K562 (cell line): ENCODE results near the gene CSTPP1. TPM values are rescaled to one million over a fixed set of nuclear protein-coding genes. Genes with fewer than 3 reads are reported as not detected.

Experiments
- ATAC-seq: fragments of 200-7000 bp; cut with Tn5 transposase; 3 replicates; pipeline ENCODE4 v1.9.1; 2020; ENCODE audit warnings: moderate library complexity
- BruUV-seq: library from RNA; stranded (reverse); fragments of 400-500 nt; replicated peaks from 2 replicates; lab custom pipeline; 2021; lab: Mats Ljungman, UMichigan
- CTCF ChIA-PET: fragments of 300-600 bp; formaldehyde crosslinking; extraction: SDS; loops from one replicate; lab custom pipeline; 2021; ENCODE audit warnings: low intra/inter-chr PET ratio; lab: Yijun Ruan, JAX
- POLR2A ChIA-PET: fragments of 300-600, 350-650 bp; sonication (Branson Sonifier 250); formaldehyde crosslinking; extraction: SDS; loops from one replicate; lab custom pipeline; 2021; ENCODE audit warnings: antibody characterized with exemption, inconsistent platforms; lab: Yijun Ruan, JAX
- DNase-seq, 4 experiments: peaks; one replicate each; pipeline versions ENCODE4 v3.0.0 to v3.0.0-alpha.2; 2011 to 2018; ENCODE audit warnings: low spot score in 3 of 4, mixed read lengths in 3 of 4; ENCODE audit errors: extremely low read depth in 1 of 4
- FAIRE-seq: peaks from 2 replicates; lab custom pipeline; 2011; peaks lifted over from hg19 to GRCh38; lab: Jason Lieb, UNC
- H2AFZ ChIP-seq: 2 replicates; pipeline ENCODE4 v1.6.0; 2011; ENCODE audit warnings: low read depth, low read length, control low read depth, inconsistent platforms
- H3K27ac ChIP-seq: fragments of 200-600 bp; 3 replicates; pipeline ENCODE4 v1.8.0; 2011; ENCODE audit warnings: low read depth, mild to moderate bottlenecking, control low read depth, inconsistent platforms, low read length, moderate library complexity, mixed read lengths; ENCODE audit errors: extremely low read depth
- H3K27me3 ChIP-seq, 2 experiments: fragments of 300-600 bp in 1 of 2; 2 replicates in 1 of 2; 3 replicates in 1 of 2; pipeline versions ENCODE4 v1.6.0 to v1.8.0; 2011; ENCODE audit warnings: inconsistent platforms in 2 of 2, low read length in 2 of 2, mild to moderate bottlenecking in 1 of 2, mixed read lengths in 1 of 2, moderate library complexity in 1 of 2; ENCODE audit not compliant: control insufficient read depth in 2 of 2, insufficient read depth in 2 of 2
- H3K36me3 ChIP-seq: fragments of 300-600 bp; 3 replicates; pipeline ENCODE4 v1.8.0; 2011; ENCODE audit warnings: mild to moderate bottlenecking, low read length, inconsistent platforms; ENCODE audit not compliant: control insufficient read depth, insufficient read depth
- H3K4me1 ChIP-seq, 2 experiments: fragments of 200-600 bp in 1 of 2; replicated peaks in 1 of 2; 2 replicates in 1 of 2; 3 replicates in 1 of 2; pipeline versions ENCODE4 v1.5.1 to v1.8.0; 2011; ENCODE audit warnings: inconsistent platforms in 2 of 2, low read length in 2 of 2, mild to moderate bottlenecking in 1 of 2, mixed read lengths in 1 of 2, moderate library complexity in 1 of 2; ENCODE audit not compliant: control insufficient read depth in 2 of 2, insufficient read depth in 2 of 2
- H3K4me2 ChIP-seq: 2 replicates; pipeline ENCODE4 v1.6.1; 2011; ENCODE audit warnings: low read length, control low read depth, inconsistent platforms, mixed read lengths; ENCODE audit not compliant: insufficient read depth
- H3K4me3 ChIP-seq: fragments of 200-600 bp; sonication (generic), shearing (Covaris generic); 2 replicates; pipeline ENCODE4 v1.5.1; 2016; ENCODE audit warnings: control low read depth, inconsistent platforms
- H3K79me2 ChIP-seq: fragments of 200-600 bp; 3 replicates; pipeline ENCODE4 v1.8.0; 2011; ENCODE audit warnings: low read length, inconsistent platforms; ENCODE audit not compliant: control insufficient read depth, insufficient read depth
- H3K9ac ChIP-seq, 2 experiments: 2 replicates each; pipeline versions ENCODE4 v1.6.0 to v1.6.1; 2011; ENCODE audit warnings: low read depth in 2 of 2, low read length in 2 of 2, control low read depth in 1 of 2, inconsistent platforms in 1 of 2, mild to moderate bottlenecking in 1 of 2, mixed read lengths in 1 of 2; ENCODE audit not compliant: insufficient read depth in 1 of 2
- H3K9me1 ChIP-seq: one replicate; pipeline ENCODE4 v1.6.0; 2011; ENCODE audit warnings: inconsistent platforms, mild to moderate bottlenecking, low read length, moderate library complexity; ENCODE audit not compliant: control insufficient read depth, insufficient read depth
- H3K9me3 ChIP-seq: replicated peaks from 2 replicates; pipeline ENCODE4 v1.5.1; 2011; ENCODE audit warnings: low read depth, low read length, inconsistent platforms; ENCODE audit not compliant: control insufficient read depth, insufficient read depth
- H4K20me1 ChIP-seq: replicated peaks from 2 replicates; pipeline ENCODE4 v1.6.1; 2011; ENCODE audit warnings: low read length, inconsistent platforms, mixed read lengths; ENCODE audit not compliant: control insufficient read depth, insufficient read depth
- BACH1 ChIP-seq: fragments of 200-800 bp; sonication (Bioruptor generic); IDR thresholded peaks from 2 replicates; pipeline ENCODE4 v1.6.1; 2016; ENCODE audit warnings: missing genetic modification characterization, missing compliant biosample characterization
- CCAR2 ChIP-seq: fragments of 200-400 bp; formaldehyde crosslinking; IDR thresholded peaks from 2 replicates; pipeline ENCODE4 v1.6.1; 2017; ENCODE audit warnings: mild to moderate bottlenecking, low read depth, low read length
- EZH2 ChIP-seq: IDR thresholded peaks from 2 replicates; pipeline ENCODE4 v1.6.1; 2012; ENCODE audit warnings: low read depth, mild to moderate bottlenecking, inconsistent platforms, low read length, borderline replicate concordance
- HSF4 ChIP-seq: fragments of 250-450 bp; sonication (Bioruptor Pico); IDR thresholded peaks from 2 replicates; pipeline ENCODE4 v2.1.2; 2022; ENCODE audit warnings: mild to moderate bottlenecking, moderate library complexity, borderline replicate concordance
- MLX ChIP-seq, 2 experiments: fragments of 450-650 bp in 1 of 2; sonication (generic) in 1 of 2; formaldehyde crosslinking; conservative IDR thresholded peaks; 2 replicates each; pipeline versions ENCODE4 v1.4.0 to v1.8.1; 2020 to 2022; ENCODE audit warnings: mild to moderate bottlenecking in 1 of 2, missing genetic modification reagents in 1 of 2
- POLR2G ChIP-seq: fragments of 200-400 bp; formaldehyde crosslinking; IDR thresholded peaks from 2 replicates; pipeline ENCODE4 v1.6.1; 2017; ENCODE audit warnings: low read depth, mild to moderate bottlenecking, antibody characterized with exemption, low read length, moderate library complexity
- RREB1 ChIP-seq: fragments of 250-450 bp; sonication (Bioruptor Pico); IDR thresholded peaks from 2 replicates; pipeline ENCODE4 v1.4.0; 2020
- ZBTB43 ChIP-seq: sonication (generic); formaldehyde crosslinking; IDR thresholded peaks from 2 replicates; pipeline ENCODE4 v1.8.0; 2023; ENCODE audit warnings: mild to moderate bottlenecking, missing genetic modification reagents
- ZBTB8A ChIP-seq: fragments of 450-650 bp; IDR thresholded peaks from 2 replicates; pipeline ENCODE4 v1.6.1; 2018; ENCODE audit warnings: mild to moderate bottlenecking, moderate library complexity; ENCODE audit not compliant: partially characterized antibody
- ZEB2 ChIP-seq: fragments of 450-650 bp; IDR thresholded peaks from 2 replicates; pipeline ENCODE4 v1.6.1; 2016
- ZNF3 ChIP-seq: fragments of 250-450 bp; sonication (Bioruptor Pico); IDR thresholded peaks from 2 replicates; pipeline ENCODE4 v1.5.0; 2021; ENCODE audit warnings: mild to moderate bottlenecking, moderate library complexity
- ZNF584 ChIP-seq: fragments of 200-800 bp; sonication (Bioruptor generic); IDR thresholded peaks from 2 replicates; pipeline ENCODE4 v1.6.1; 2016; ENCODE audit warnings: low read depth, mild to moderate bottlenecking, missing genetic modification characterization, missing compliant biosample characterization
- ZNF707 ChIP-seq: fragments of 250-450 bp; sonication (Bioruptor Pico); conservative IDR thresholded peaks from 2 replicates; pipeline ENCODE4 v1.8.0; 2022; ENCODE audit warnings: inconsistent platforms, mild to moderate bottlenecking, moderate library complexity
- WGBS: fragments of 100-300 bp; shearing (Covaris generic); methylation state at CpG from one replicate; pipeline ENCODE4 v1.1.6; 2016; ENCODE audit warnings: low coverage, mixed read lengths; ENCODE audit not compliant: insufficient coverage; ENCODE audit errors: missing lambda C conversion rate; 5-methylcytosine and 5-hydroxymethylcytosine counted together
- in situ Hi-C: fragments of 300-500 bp; cut with MboI; formaldehyde crosslinking; loops from 4 replicates; pipeline ENCODE4 v1.15.0; 2018; ENCODE audit warnings: inconsistent platforms, mixed read lengths
- intact Hi-C: fragments of 100-400 bp; cut with micrococcal nuclease; formaldehyde crosslinking; loops from 2 replicates; pipeline ENCODE4 v1.14.2; 2022
- polyA plus RNA-seq, 8 experiments: library from polyadenylated mRNA; depleted of rRNA in 4 of 8; stranded (reverse) in 5 of 8; unstranded in 3 of 8; fragments of >200 nt; fragmentation: Nextera tagmentation in 2 of 8; fragmentation: Illumina TruSeq in 1 of 8; extraction: Ambion mirVana in 2 of 8; extraction: Trizol in 1 of 8; gene quantifications; 2 replicates each; pipeline versions ENCODE4 v1.2.1 to v1.2.3, GENCODE V29; 2011 to 2014; ENCODE audit warnings: inconsistent platforms in 1 of 8, missing spikeins in 1 of 8
- total RNA-seq, 7 experiments: library from RNA; depleted of rRNA in 6 of 7; stranded (reverse); fragments of >200 nt in 6 of 7; fragmentation: Illumina TruSeq in 2 of 7; extraction: Trizol in 2 of 7; gene quantifications; 2 replicates each; pipeline versions ENCODE4 v1.2.1 to v1.2.3, GENCODE V29; 2011 to 2021; ENCODE audit warnings: low replicate concordance in 1 of 7

Gene CSTPP1
- total and polyA plus RNA-seq, 9 of the 15 experiments (the other 6 are each of a cell fraction or from before 2014, with no cell fraction given): 6.5 to 17.8 (median 9.2) TPM

- peaks cover 0 to 8% of the 10 kb centered on the region in 2 experiments; a peak in 2 of 5 replicates for H3K4me1 ChIP-seq
- H3K9me1 ChIP-seq: no peaks in the 10 kb centered on the region
- DNase-seq (no peak), ATAC-seq (no peak), FAIRE-seq (no peak)
- POLR2A ChIA-PET: no interaction called here
- no peak overlapping the region for H3K27ac ChIP-seq
- peaks cover 9% of the 10 kb centered on the region; the same call in 1 of the 2 replicates for H4K20me1 ChIP-seq
- no peak overlapping the region for H3K4me2 ChIP-seq
- H3K79me2 ChIP-seq: no peaks in the 10 kb centered on the region
- H3K9ac ChIP-seq: peak overlapping the region in 1 of 2 experiments; percentile 26; a peak in 2 of 4 replicates
- intact Hi-C loops (no loop called here), in situ Hi-C loops (no loop called here)
- no peaks in the 10 kb centered on the region for H3K9me3 ChIP-seq
- no peak overlapping the region for H2AFZ ChIP-seq
- H3K27me3 ChIP-seq: peaks cover 20 to 54% of the 10 kb centered on the region in 2 experiments
- CTCF ChIA-PET: interaction anchor here (0.6 kb wide), 1 partner anchor 175 kb away, joined by 3 read pairs; no protein-coding TSS in a partner anchor
- H3K36me3 ChIP-seq: no peaks in the 10 kb centered on the region
- 35% methylated on average over 17 of the region's 17 CpGs for whole genome bisulfite sequencing
- no peak overlapping the region for H3K4me3 ChIP-seq
- no TSS peak for BruUV-seq
- TF ChIP-seq POLR2G (no peak), ZNF584 (no peak), ZEB2 (no peak), CCAR2 (no peak), RREB1 (CRISPR knock-in tag) (no peak), BACH1 (tag) (no peak), ZBTB8A (no peak), MLX (CRISPR knock-in tag; conservative IDR thresholded peaks at IDR 0.05) (no peak), ZNF707 (CRISPR knock-in tag) (no peak), EZH2 (no peak), ZNF3 (no peak), HSF4 (CRISPR knock-in tag) (no peak), ZBTB43 (CRISPR knock-in tag) (no peak)
Measured at GRCh38 chr11:46898396-46899095, 38.0 kb upstream of the CSTPP1 start.
